HepG2 (cell line): ENCODE data around the gene IL5RA. TPM values are rescaled to one million over a fixed set of nuclear protein-coding genes. Genes with fewer than 3 reads are reported as not detected.
A peak's percentile ranks its signal among the peaks of the same experiment; 100 is the strongest.

Experiments used
- CBX5 ChIP-seq: sonication (generic); formaldehyde crosslinking; IDR thresholded peaks from 2 replicates; pipeline ENCODE4 v1.4.0; 2020; ENCODE audit warnings: missing genetic modification reagents, borderline replicate concordance
- YEATS2 ChIP-seq: sonication (generic); formaldehyde crosslinking; IDR thresholded peaks from 2 replicates; pipeline ENCODE4 v1.4.0; 2020; ENCODE audit warnings: missing genetic modification reagents, borderline replicate concordance
- ZNF160 ChIP-seq: sonication (generic); formaldehyde crosslinking; IDR thresholded peaks from 2 replicates; pipeline ENCODE4 v1.8.0; 2022; ENCODE audit warnings: mild to moderate bottlenecking, inconsistent platforms, missing genetic modification reagents
- ZNF343 ChIP-seq: sonication (generic); formaldehyde crosslinking; IDR thresholded peaks from 2 replicates; pipeline ENCODE4 v1.4.0; 2020; ENCODE audit warnings: mild to moderate bottlenecking, missing genetic modification reagents
- ZNF747 ChIP-seq: sonication (generic); formaldehyde crosslinking; IDR thresholded peaks from 2 replicates; pipeline ENCODE4 v1.8.1; 2023; ENCODE audit warnings: missing genetic modification reagents, mild to moderate bottlenecking, borderline replicate concordance
- polyA plus RNA-seq, 8 experiments: library from polyadenylated mRNA; depleted of rRNA in 3 of 8; stranded (reverse) in 7 of 8; unstranded in 1 of 8; fragments of >200 nt; fragmentation: Illumina TruSeq in 4 of 8; extraction: Trizol in 4 of 8; gene quantifications; 2 replicates each; pipeline versions ENCODE4 v1.2.1 to v1.2.3, GENCODE V29; 2011 to 2016; ENCODE audit warnings: low read depth in 4 of 8, missing spikeins in 1 of 8, mixed read lengths in 1 of 8; ENCODE audit not compliant: insufficient read depth in 1 of 8
- total RNA-seq, 5 experiments: library from RNA; depleted of rRNA; stranded (reverse); fragments of >200 nt; fragmentation: Illumina TruSeq; extraction: Trizol; gene quantifications; 2 replicates each; pipeline ENCODE4 v1.2.3, GENCODE V29; 2016; ENCODE audit warnings: low read depth in 1 of 5
- TF ChIP-seq, protein P1 (sequence below): sonication (generic); formaldehyde crosslinking; IDR thresholded peaks from 2 replicates; pipeline ENCODE4 v1.4.0; 2020; ENCODE audit warnings: missing genetic modification reagents, borderline replicate concordance
- TF ChIP-seq, protein P2 (sequence below): sonication (generic); formaldehyde crosslinking; IDR thresholded peaks from 2 replicates; pipeline ENCODE4 v1.5.1; 2020; ENCODE audit warnings: missing genetic modification reagents, mild to moderate bottlenecking, borderline replicate concordance
- TF ChIP-seq, protein P3 (sequence below): sonication (generic); formaldehyde crosslinking; IDR thresholded peaks from 2 replicates; pipeline ENCODE4 v1.8.1; 2023; ENCODE audit warnings: mild to moderate bottlenecking, missing genetic modification reagents
- TF ChIP-seq, protein P4 (sequence below): sonication (generic); formaldehyde crosslinking; IDR thresholded peaks from 2 replicates; pipeline ENCODE4 v1.4.0; 2020; ENCODE audit warnings: missing genetic modification reagents
- TF ChIP-seq, protein P5 (sequence below): sonication (generic); formaldehyde crosslinking; IDR thresholded peaks from 2 replicates; pipeline ENCODE4 v1.4.0; 2020; ENCODE audit warnings: mild to moderate bottlenecking, missing genetic modification reagents
- TF ChIP-seq, protein P6 (sequence below): sonication (generic); formaldehyde crosslinking; IDR thresholded peaks from 2 replicates; pipeline ENCODE4 v1.4.0; 2020; ENCODE audit warnings: mild to moderate bottlenecking, missing genetic modification reagents

IL5RA gene
- total and polyA plus RNA-seq, 2 of the 13 experiments (the other 11 are each of a cell fraction or from before 2014, with no cell fraction given): not detected

DNA sequence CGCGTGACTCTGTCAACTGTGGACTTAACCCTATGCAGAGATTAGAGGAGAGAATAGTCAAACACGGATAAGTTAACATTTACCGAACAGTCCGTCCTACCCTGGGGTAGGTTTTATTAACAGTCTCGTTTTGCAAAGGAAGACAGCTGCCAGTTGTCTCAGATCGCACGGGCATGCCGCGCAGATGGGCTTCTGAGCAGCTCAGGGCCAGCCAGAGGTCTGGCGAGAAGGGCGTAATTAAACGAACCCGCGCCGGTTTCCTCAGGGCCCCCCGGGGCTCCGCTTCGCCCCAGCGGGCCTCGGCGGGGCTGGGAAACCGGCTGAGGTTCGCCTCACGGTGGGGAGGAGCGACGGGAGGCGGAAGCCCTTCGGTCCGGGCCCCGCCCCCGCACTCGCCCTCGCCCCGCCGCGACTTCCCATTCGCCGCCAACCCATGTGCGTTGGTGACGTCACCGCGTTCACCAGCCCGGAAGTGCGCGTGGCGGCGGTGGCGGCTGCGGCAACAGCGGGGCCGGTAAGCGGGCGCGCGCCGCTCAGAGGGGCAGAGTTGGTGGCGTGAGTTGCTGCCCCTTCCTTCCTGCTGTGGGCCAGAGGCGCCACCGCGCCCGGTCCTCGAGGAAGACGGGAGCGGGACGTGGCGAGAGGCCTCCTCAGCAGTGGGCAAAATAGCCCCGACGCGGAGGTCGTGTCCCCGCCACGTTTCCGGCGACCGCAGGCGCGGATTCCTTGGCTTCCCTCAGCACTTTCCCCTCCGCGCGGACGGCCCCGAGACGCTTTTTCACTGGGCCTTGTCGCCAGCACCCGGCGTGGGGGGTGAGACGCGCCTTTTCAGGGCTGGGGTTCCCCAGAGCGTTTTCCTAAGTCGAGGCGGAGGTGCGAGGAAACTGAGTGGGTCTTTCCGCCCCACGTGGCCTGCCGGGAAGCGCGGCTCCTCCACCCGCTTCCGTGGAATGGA lies 16.6 kb upstream of the IL5RA start, which contains the start of gene TRNT1 (continued):
- TF ChIP-seq, protein P1, sequence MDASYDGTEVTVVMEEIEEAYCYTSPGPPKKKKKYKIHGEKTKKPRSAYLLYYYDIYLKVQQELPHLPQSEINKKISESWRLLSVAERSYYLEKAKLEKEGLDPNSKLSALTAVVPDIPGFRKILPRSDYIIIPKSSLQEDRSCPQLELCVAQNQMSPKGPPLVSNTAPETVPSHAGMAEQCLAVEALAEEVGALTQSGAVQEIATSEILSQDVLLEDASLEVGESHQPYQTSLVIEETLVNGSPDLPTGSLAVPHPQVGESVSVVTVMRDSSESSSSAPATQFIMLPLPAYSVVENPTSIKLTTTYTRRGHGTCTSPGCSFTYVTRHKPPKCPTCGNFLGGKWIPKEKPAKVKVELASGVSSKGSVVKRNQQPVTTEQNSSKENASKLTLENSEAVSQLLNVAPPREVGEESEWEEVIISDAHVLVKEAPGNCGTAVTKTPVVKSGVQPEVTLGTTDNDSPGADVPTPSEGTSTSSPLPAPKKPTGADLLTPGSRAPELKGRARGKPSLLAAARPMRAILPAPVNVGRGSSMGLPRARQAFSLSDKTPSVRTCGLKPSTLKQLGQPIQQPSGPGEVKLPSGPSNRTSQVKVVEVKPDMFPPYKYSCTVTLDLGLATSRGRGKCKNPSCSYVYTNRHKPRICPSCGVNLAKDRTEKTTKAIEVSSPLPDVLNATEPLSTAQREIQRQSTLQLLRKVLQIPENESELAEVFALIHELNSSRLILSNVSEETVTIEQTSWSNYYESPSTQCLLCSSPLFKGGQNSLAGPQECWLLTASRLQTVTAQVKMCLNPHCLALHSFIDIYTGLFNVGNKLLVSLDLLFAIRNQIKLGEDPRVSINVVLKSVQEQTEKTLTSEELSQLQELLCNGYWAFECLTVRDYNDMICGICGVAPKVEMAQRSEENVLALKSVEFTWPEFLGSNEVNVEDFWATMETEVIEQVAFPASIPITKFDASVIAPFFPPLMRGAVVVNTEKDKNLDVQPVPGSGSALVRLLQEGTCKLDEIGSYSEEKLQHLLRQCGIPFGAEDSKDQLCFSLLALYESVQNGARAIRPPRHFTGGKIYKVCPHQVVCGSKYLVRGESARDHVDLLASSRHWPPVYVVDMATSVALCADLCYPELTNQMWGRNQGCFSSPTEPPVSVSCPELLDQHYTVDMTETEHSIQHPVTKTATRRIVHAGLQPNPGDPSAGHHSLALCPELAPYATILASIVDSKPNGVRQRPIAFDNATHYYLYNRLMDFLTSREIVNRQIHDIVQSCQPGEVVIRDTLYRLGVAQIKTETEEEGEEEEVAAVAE (CRISPR knock-in tag): no peak; the same call in 1 of the 2 replicates
- TF ChIP-seq, protein P2, sequence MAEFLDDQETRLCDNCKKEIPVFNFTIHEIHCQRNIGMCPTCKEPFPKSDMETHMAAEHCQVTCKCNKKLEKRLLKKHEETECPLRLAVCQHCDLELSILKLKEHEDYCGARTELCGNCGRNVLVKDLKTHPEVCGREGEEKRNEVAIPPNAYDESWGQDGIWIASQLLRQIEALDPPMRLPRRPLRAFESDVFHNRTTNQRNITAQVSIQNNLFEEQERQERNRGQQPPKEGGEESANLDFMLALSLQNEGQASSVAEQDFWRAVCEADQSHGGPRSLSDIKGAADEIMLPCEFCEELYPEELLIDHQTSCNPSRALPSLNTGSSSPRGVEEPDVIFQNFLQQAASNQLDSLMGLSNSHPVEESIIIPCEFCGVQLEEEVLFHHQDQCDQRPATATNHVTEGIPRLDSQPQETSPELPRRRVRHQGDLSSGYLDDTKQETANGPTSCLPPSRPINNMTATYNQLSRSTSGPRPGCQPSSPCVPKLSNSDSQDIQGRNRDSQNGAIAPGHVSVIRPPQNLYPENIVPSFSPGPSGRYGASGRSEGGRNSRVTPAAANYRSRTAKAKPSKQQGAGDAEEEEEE (CRISPR knock-in tag): no peak
- peak; percentile 83; the same call in 1 of the 2 replicates for TF ChIP-seq ZNF343 (CRISPR knock-in tag)
- TF ChIP-seq, protein P3, sequence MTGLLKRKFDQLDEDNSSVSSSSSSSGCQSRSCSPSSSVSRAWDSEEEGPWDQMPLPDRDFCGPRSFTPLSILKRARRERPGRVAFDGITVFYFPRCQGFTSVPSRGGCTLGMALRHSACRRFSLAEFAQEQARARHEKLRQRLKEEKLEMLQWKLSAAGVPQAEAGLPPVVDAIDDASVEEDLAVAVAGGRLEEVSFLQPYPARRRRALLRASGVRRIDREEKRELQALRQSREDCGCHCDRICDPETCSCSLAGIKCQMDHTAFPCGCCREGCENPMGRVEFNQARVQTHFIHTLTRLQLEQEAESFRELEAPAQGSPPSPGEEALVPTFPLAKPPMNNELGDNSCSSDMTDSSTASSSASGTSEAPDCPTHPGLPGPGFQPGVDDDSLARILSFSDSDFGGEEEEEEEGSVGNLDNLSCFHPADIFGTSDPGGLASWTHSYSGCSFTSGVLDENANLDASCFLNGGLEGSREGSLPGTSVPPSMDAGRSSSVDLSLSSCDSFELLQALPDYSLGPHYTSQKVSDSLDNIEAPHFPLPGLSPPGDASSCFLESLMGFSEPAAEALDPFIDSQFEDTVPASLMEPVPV: peak; percentile 69; the same call in 1 of the 2 replicates
- peak; percentile 51; the same call in 1 of the 2 replicates for TF ChIP-seq ZNF160
- TF ChIP-seq YEATS2 (CRISPR knock-in tag): no peak; the same call in 1 of the 2 replicates
- TF ChIP-seq ZNF747 (CRISPR knock-in tag): peak; percentile 83; the same call in 1 of the 2 replicates
- TF ChIP-seq, protein P4, sequence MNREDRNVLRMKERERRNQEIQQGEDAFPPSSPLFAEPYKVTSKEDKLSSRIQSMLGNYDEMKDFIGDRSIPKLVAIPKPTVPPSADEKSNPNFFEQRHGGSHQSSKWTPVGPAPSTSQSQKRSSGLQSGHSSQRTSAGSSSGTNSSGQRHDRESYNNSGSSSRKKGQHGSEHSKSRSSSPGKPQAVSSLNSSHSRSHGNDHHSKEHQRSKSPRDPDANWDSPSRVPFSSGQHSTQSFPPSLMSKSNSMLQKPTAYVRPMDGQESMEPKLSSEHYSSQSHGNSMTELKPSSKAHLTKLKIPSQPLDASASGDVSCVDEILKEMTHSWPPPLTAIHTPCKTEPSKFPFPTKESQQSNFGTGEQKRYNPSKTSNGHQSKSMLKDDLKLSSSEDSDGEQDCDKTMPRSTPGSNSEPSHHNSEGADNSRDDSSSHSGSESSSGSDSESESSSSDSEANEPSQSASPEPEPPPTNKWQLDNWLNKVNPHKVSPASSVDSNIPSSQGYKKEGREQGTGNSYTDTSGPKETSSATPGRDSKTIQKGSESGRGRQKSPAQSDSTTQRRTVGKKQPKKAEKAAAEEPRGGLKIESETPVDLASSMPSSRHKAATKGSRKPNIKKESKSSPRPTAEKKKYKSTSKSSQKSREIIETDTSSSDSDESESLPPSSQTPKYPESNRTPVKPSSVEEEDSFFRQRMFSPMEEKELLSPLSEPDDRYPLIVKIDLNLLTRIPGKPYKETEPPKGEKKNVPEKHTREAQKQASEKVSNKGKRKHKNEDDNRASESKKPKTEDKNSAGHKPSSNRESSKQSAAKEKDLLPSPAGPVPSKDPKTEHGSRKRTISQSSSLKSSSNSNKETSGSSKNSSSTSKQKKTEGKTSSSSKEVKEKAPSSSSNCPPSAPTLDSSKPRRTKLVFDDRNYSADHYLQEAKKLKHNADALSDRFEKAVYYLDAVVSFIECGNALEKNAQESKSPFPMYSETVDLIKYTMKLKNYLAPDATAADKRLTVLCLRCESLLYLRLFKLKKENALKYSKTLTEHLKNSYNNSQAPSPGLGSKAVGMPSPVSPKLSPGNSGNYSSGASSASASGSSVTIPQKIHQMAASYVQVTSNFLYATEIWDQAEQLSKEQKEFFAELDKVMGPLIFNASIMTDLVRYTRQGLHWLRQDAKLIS (CRISPR knock-in tag): no peak; the same call in 1 of the 2 replicates
- TF ChIP-seq, protein P5, sequence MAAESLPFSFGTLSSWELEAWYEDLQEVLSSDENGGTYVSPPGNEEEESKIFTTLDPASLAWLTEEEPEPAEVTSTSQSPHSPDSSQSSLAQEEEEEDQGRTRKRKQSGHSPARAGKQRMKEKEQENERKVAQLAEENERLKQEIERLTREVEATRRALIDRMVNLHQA (CRISPR knock-in tag): no peak
- TF ChIP-seq, protein P6, sequence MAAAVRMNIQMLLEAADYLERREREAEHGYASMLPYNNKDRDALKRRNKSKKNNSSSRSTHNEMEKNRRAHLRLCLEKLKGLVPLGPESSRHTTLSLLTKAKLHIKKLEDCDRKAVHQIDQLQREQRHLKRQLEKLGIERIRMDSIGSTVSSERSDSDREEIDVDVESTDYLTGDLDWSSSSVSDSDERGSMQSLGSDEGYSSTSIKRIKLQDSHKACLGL (CRISPR knock-in tag): peak; percentile 84
- 0 out of 2 replicates have a peak, but pooled peaks have one; percentile 41 for TF ChIP-seq CBX5 (CRISPR knock-in tag)
